ENCODE results near the gene KLHDC3.

Gene KLHDC3

DNA sequence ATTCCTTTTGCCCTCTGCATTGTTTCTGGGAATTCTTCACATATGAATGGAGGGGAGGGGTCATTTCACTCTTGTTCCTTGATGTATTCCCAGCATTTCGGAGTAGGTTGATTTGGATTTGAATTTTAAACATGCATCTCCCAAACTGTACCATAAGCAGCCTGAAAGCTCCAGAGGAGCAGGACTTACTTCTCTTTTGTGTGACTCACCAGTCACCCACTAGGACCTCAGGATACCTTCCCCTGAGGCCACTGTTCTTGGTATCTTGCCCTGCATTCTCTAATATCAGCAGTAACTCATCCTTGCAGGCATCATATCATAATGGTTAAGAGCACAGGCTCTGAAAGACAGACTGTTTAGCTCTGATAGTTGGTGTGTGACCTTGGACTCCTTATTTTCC is 44.5 kb downstream of the KLHDC3 start:
- DNase-seq (ENCODE audit: low spot score): no peak

- peak; percentile 99 for DNase-seq (ENCODE audit: low spot score)
Observed at GRCh38 chr6:43059168-43060033, 45.4 kb downstream of the KLHDC3 start, which contains the start of the genes KLC4 and MRPL2. KLC4 (plus strand) TSS chr6:43059631; CDS start chr6:43061336, 1,705 bp downstream. MRPL2 (minus strand) TSS chr6:43059434; CDS start chr6:43059381, 53 bp downstream.

GRCh38 chr6:43060034-43060754 is 46.1 kb downstream of the KLHDC3 start:
- no peak for DNase-seq (ENCODE audit: low spot score)

- no peak for DNase-seq (ENCODE audit: low spot score)
Observed at GRCh38 chr6:43060755-43061633, 46.9 kb downstream of the KLHDC3 start.

DNA sequence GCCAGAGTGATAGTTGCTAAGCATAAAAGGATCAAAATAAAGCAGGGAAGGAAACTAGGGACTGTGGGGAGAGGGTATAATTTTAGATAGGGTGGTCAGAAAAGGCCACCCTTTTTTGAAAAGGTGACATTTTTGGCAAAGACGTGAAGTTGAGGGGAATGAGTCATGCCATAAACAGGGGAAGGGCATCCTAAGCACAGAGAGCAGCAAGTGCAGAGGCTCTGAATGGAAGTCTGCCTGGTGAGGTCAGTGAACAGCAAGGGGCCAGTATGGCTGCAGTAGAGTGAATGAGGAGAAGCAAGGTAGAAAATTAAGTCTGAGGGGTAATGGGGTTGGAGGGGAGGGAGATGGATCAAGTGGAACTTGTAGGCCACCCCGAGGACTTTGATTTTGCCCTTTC is 47.8 kb downstream of the KLHDC3 start:
- DNase-seq (ENCODE audit: low spot score): no peak

GRCh38 chr6:43062818-43063217 is 48.8 kb downstream of the KLHDC3 start:
- DNase-seq (ENCODE audit: low spot score): no peak

DNA sequence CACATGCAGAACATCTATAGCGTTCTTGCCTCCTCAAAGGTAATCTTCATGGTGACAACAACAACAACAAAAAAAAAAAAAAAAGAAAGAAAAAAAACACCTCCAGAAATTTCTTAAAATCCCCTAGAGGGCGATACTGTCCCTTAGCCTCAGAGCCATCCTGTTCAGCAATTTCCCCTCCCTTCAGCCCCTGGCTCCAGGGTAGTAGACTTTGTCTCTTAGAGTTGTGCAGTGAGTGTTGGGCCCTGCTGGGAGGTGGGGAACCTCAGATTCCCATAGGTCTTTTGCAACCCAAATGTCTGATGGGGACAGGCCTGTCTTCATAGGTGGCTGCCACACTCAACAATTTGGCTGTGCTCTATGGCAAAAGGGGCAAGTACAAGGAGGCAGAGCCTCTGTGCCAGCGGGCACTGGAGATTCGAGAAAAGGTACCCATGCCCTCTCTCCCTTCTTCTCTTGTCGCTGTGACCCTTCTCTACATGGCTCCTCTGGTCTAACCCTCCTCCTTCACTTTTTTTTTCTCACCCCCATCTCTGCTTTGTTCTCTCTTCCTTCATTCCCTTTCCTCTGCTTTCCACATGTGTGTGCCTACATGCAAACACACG is 56.1 kb downstream of the KLHDC3 start:
- DNase-seq (ENCODE audit: low spot score): peak; percentile 80
